Measurements from ENCODE around the gene SPC24. TPM values are rescaled to one million over a fixed set of nuclear protein-coding genes. Genes with fewer than 3 reads are reported as not detected.

Gene SPC24
- total RNA-seq, 1 experiment from 2014 or later: 59.2 TPM

GRCh38 chr19:11159598-11160439 lies 4.2 kb upstream of the SPC24 start:
- no peak for DNase-seq
- no peak overlapping the region for H3K27ac ChIP-seq
- TF ChIP-seq, protein P1, sequence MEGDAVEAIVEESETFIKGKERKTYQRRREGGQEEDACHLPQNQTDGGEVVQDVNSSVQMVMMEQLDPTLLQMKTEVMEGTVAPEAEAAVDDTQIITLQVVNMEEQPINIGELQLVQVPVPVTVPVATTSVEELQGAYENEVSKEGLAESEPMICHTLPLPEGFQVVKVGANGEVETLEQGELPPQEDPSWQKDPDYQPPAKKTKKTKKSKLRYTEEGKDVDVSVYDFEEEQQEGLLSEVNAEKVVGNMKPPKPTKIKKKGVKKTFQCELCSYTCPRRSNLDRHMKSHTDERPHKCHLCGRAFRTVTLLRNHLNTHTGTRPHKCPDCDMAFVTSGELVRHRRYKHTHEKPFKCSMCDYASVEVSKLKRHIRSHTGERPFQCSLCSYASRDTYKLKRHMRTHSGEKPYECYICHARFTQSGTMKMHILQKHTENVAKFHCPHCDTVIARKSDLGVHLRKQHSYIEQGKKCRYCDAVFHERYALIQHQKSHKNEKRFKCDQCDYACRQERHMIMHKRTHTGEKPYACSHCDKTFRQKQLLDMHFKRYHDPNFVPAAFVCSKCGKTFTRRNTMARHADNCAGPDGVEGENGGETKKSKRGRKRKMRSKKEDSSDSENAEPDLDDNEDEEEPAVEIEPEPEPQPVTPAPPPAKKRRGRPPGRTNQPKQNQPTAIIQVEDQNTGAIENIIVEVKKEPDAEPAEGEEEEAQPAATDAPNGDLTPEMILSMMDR (conservative IDR thresholded peaks at IDR 0.05): no peak
- TF ChIP-seq EZH2 (IDR thresholded peaks at IDR 0.05; ENCODE audit: low read depth): no peak
- H4K20me1 ChIP-seq (ENCODE audit: insufficient read depth): no peaks in the 10 kb centered on the region
- intact Hi-C loops (cut with micrococcal nuclease; ENCODE audit: unreplicated experiment): loop anchor here (5.0 kb wide), 1 partner anchor 37 kb away; the partner anchor contains the start of gene KANK2
- no peak overlapping the region for H3K4me2 ChIP-seq
- ChIA-PET CTCF (no interaction called here), POLR2A (ENCODE audit: unreplicated experiment) (no interaction called here)
- no TSS peak for BruUV-seq (replicated peaks)
- peaks cover 7% of the 10 kb centered on the region for H3K79me2 ChIP-seq (ENCODE audit: low read depth)
- H2AFZ ChIP-seq: no peak overlapping the region
- H3K4me3 ChIP-seq: no peak overlapping the region
- H3K36me3 ChIP-seq (ENCODE audit: low read depth): no peaks in the 10 kb centered on the region
- H3F3A ChIP-seq (ENCODE audit: insufficient read depth, low read depth): peaks cover 20% of the 10 kb centered on the region; the same call in 1 of the 2 replicates
- H3K9me2 ChIP-seq (ENCODE audit: insufficient read depth): no peaks in the 10 kb centered on the region
- H3K4me1 ChIP-seq (replicated peaks; ENCODE audit: insufficient read depth): peaks cover 20% of the 10 kb centered on the region; the same call in 1 of the 2 replicates
- H3K9me3 ChIP-seq (ENCODE audit: insufficient read depth, low read depth): no peaks in the 10 kb centered on the region
- H3K27me3 ChIP-seq (ENCODE audit: insufficient read depth, low read depth): no peaks in the 10 kb centered on the region

- POLR2A ChIA-PET (ENCODE audit: unreplicated experiment): interaction anchor here (0.6 kb wide), 1 partner anchor 1692 kb away, joined by 4 read pairs; no protein-coding TSS in a partner anchor
- no peak overlapping the region for H3K27ac ChIP-seq
- peaks cover 45% of the 10 kb centered on the region for H3K79me2 ChIP-seq (ENCODE audit: low read depth)
- peaks cover 20% of the 10 kb centered on the region for H3F3A ChIP-seq (ENCODE audit: insufficient read depth, low read depth)
- peak overlapping the region; percentile 72 for H3K4me3 ChIP-seq
- intact Hi-C loops (cut with micrococcal nuclease; ENCODE audit: unreplicated experiment): loop anchor here (5.0 kb wide), 1 partner anchor 43 kb away; the partner anchor contains the start of gene KANK2
- H2AFZ ChIP-seq: no peak overlapping the region; the same call in 1 of the 2 replicates
- no peaks in the 10 kb centered on the region for H3K36me3 ChIP-seq (ENCODE audit: low read depth)
- H3K9me3 ChIP-seq (ENCODE audit: insufficient read depth, low read depth): no peaks in the 10 kb centered on the region
- H3K4me1 ChIP-seq (replicated peaks; ENCODE audit: insufficient read depth): peaks cover 40% of the 10 kb centered on the region
- H3K4me2 ChIP-seq: peak overlapping the region; percentile 80
- no peaks in the 10 kb centered on the region for H3K9me2 ChIP-seq (ENCODE audit: insufficient read depth)
- no peaks in the 10 kb centered on the region for H4K20me1 ChIP-seq (ENCODE audit: insufficient read depth)
- peak in 1 of 2 experiments; percentile 20 for DNase-seq
- BruUV-seq (replicated peaks): no TSS peak
- TF ChIP-seq, protein P1 (conservative IDR thresholded peaks at IDR 0.05): no peak
- TF ChIP-seq EZH2 (IDR thresholded peaks at IDR 0.05; ENCODE audit: low read depth): no peak
- H3K27me3 ChIP-seq (ENCODE audit: insufficient read depth, low read depth): no peaks in the 10 kb centered on the region
- CTCF ChIA-PET: interaction anchor here (0.6 kb wide), 1 partner anchor 12 kb away, joined by 3 read pairs; no protein-coding TSS in a partner anchor
Observed at GRCh38 chr19:11154683-11155047, 917 bp downstream of the SPC24 start.

- H3K4me1 ChIP-seq (replicated peaks; ENCODE audit: insufficient read depth): peaks cover 34% of the 10 kb centered on the region
- no peaks in the 10 kb centered on the region for H3K9me2 ChIP-seq (ENCODE audit: insufficient read depth)
- ChIA-PET CTCF (interaction anchor here (1.1 kb wide), 1 partner anchor 15 kb away, joined by 3 read pairs; no protein-coding TSS in a partner anchor), POLR2A (ENCODE audit: unreplicated experiment) (interaction anchor here (0.9 kb wide), 1 partner anchor 99 kb away, joined by 9 read pairs; no protein-coding TSS in a partner anchor)
- peaks cover 12% of the 10 kb centered on the region for H3F3A ChIP-seq (ENCODE audit: insufficient read depth, low read depth)
- H2AFZ ChIP-seq: no peak overlapping the region
- no peak overlapping the region for H3K4me2 ChIP-seq
- no peaks in the 10 kb centered on the region for H3K27me3 ChIP-seq (ENCODE audit: insufficient read depth, low read depth)
- peaks cover 45% of the 10 kb centered on the region for H3K79me2 ChIP-seq (ENCODE audit: low read depth)
- no peak overlapping the region for H3K27ac ChIP-seq
- no peaks in the 10 kb centered on the region for H4K20me1 ChIP-seq (ENCODE audit: insufficient read depth)
- H3K36me3 ChIP-seq (ENCODE audit: low read depth): no peaks in the 10 kb centered on the region
- BruUV-seq (replicated peaks): no TSS peak
- no peak overlapping the region for H3K4me3 ChIP-seq
- intact Hi-C loops (cut with micrococcal nuclease; ENCODE audit: unreplicated experiment): no loop called here
- no peaks in the 10 kb centered on the region for H3K9me3 ChIP-seq (ENCODE audit: insufficient read depth, low read depth)
- DNase-seq: peak in 1 of 2 experiments; percentile 35
- TF ChIP-seq EZH2 (IDR thresholded peaks at IDR 0.05; ENCODE audit: low read depth): no peak
- TF ChIP-seq, protein P1 (conservative IDR thresholded peaks at IDR 0.05): no peak
Observed at GRCh38 chr19:11152318-11153062, 3.1 kb downstream of the SPC24 start.

All from PC-9 (cell line).